ENCODE data around the gene WDR1. TPM values are rescaled to one million over a fixed set of nuclear protein-coding genes. Genes with fewer than 3 reads are reported as not detected.

WDR1 gene
- total RNA-seq, 5 donors from 2014 or later (not counting 1 experiment from before 2014, with no cell fraction given): 268 to 308 (median 304) TPM

- no peaks in the 10 kb centered on the region for H3K9me3 Mint-ChIP-seq
- DNase-seq (no peak), ATAC-seq (replicated peaks in 1 of 4) (no peak)
- H3K36me3 Mint-ChIP-seq: no peaks in the 10 kb centered on the region
- Histone ChIP-seq H3K36me3 (ENCODE audit: control insufficient read depth in 2 of 2, extremely low read depth in 1 of 2, insufficient read depth in 1 of 2, low read length in 1 of 2) (no peaks in the 10 kb centered on the region), H3K27ac (ENCODE audit: low read length) (no peak overlapping the region), H3K4me1 (ENCODE audit: control insufficient read depth in 1 of 2, extremely low read depth in 1 of 2, insufficient read depth in 2 of 2, low read length in 2 of 2) (no peaks in the 10 kb centered on the region), H3K4me3 (ENCODE audit: control insufficient read depth in 1 of 2, extremely low read depth in 1 of 2, low read length in 1 of 2) (no peak overlapping the region), H3K9me3 (no peaks in the 10 kb centered on the region), H3K27me3 (replicated peaks in 1 of 2; ENCODE audit: control insufficient read depth in 2 of 2, extremely low read depth in 1 of 2, insufficient read depth in 2 of 2, low read length in 1 of 2) (peaks cover 0 to 3% of the 10 kb centered on the region in 2 experiments)
- POLR2A ChIA-PET: interaction anchor here in 1 of 2 donors (0.5 kb wide), 1 partner anchor 24 kb away, joined by 3 read pairs; no protein-coding TSS in a partner anchor
- peaks cover 0 to 1% of the 10 kb centered on the region in 2 donors for H3K27me3 Mint-ChIP-seq
- H3K4me3 Mint-ChIP-seq: no peak overlapping the region
- H3K4me1 Mint-ChIP-seq: no peaks in the 10 kb centered on the region
- 83% methylated on average over 10 of the region's 10 CpGs for WGBS (ENCODE audit: insufficient coverage)
- no peak overlapping the region for H3K27ac Mint-ChIP-seq
- CTCF ChIA-PET: no interaction called here
Measured at GRCh38 chr4:10140866-10141759, 24.5 kb upstream of the WDR1 start.

- Mint-ChIP-seq H3K27ac (no peak overlapping the region), H3K9me3 (no peaks in the 10 kb centered on the region), H3K27me3 (peaks cover 0 to 1% of the 10 kb centered on the region in 2 donors), H3K36me3 (no peaks in the 10 kb centered on the region), H3K4me3 (no peak overlapping the region), H3K4me1 (no peaks in the 10 kb centered on the region)
- Histone ChIP-seq H3K27ac (ENCODE audit: low read length) (no peak overlapping the region), H3K4me1 (ENCODE audit: control insufficient read depth in 1 of 2, extremely low read depth in 1 of 2, insufficient read depth in 2 of 2, low read length in 2 of 2) (no peaks in the 10 kb centered on the region), H3K36me3 (ENCODE audit: control insufficient read depth in 2 of 2, extremely low read depth in 1 of 2, insufficient read depth in 1 of 2, low read length in 1 of 2) (no peaks in the 10 kb centered on the region), H3K9me3 (no peaks in the 10 kb centered on the region), H3K27me3 (replicated peaks in 1 of 2; ENCODE audit: control insufficient read depth in 2 of 2, extremely low read depth in 1 of 2, insufficient read depth in 2 of 2, low read length in 1 of 2) (peaks cover 0 to 3% of the 10 kb centered on the region in 2 experiments), H3K4me3 (ENCODE audit: control insufficient read depth in 1 of 2, extremely low read depth in 1 of 2, low read length in 1 of 2) (no peak overlapping the region)
- WGBS (ENCODE audit: insufficient coverage): no CpG with 5 or more reads among the region's 2 CpGs
- DNase-seq (no peak), ATAC-seq (replicated peaks in 1 of 4) (no peak)
- ChIA-PET POLR2A (no interaction called here), CTCF (no interaction called here)
Measured at GRCh38 chr4:10139518-10139917, 22.9 kb upstream of the WDR1 start.

GRCh38 chr4:10135260-10135659 lies 18.7 kb upstream of the WDR1 start:
- CTCF ChIA-PET: no interaction called here
- WGBS (ENCODE audit: insufficient coverage): 72% methylated on average over 3 of the region's 3 CpGs
- Histone ChIP-seq H3K9me3 (no peaks in the 10 kb centered on the region), H3K4me3 (ENCODE audit: control insufficient read depth in 1 of 2, extremely low read depth in 1 of 2, low read length in 1 of 2) (no peak overlapping the region), H3K4me1 (ENCODE audit: control insufficient read depth in 1 of 2, extremely low read depth in 1 of 2, insufficient read depth in 2 of 2, low read length in 2 of 2) (no peaks in the 10 kb centered on the region), H3K27ac (ENCODE audit: low read length) (no peak overlapping the region), H3K27me3 (replicated peaks in 1 of 2; ENCODE audit: control insufficient read depth in 2 of 2, extremely low read depth in 1 of 2, insufficient read depth in 2 of 2, low read length in 1 of 2) (peaks cover 0 to 3% of the 10 kb centered on the region in 2 experiments), H3K36me3 (ENCODE audit: control insufficient read depth in 2 of 2, extremely low read depth in 1 of 2, insufficient read depth in 1 of 2, low read length in 1 of 2) (no peaks in the 10 kb centered on the region)
- DNase-seq (no peak), ATAC-seq (replicated peaks in 1 of 4) (no peak)
- Mint-ChIP-seq H3K27ac (no peak overlapping the region), H3K4me3 (no peak overlapping the region), H3K27me3 (peaks cover 0 to 3% of the 10 kb centered on the region in 2 donors), H3K36me3 (no peaks in the 10 kb centered on the region), H3K4me1 (no peaks in the 10 kb centered on the region), H3K9me3 (no peaks in the 10 kb centered on the region)
- POLR2A ChIA-PET: no interaction called here

DNA sequence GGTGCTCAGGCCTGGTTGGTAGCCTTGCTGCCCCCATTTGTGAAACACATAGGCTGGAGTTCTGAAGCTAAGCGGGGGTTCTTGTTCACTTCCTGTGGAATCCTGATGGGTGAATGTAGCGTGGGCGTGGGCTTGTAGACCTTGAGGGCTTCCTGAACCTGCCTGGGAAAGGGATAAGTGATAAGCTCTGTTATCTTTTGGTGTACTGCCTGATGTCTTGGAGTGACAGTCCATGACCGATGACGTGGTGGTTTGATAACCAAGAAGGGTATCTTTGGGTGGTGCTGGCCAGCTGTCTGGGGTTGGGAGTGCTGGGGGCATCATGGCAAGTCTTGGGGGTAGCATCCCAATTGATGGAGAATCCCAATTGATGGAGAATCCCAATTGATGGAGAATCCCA lies 17.5 kb upstream of the WDR1 start:
- no peaks in the 10 kb centered on the region for H3K36me3 ChIP-seq (ENCODE audit: control insufficient read depth in 2 of 2, extremely low read depth in 1 of 2, insufficient read depth in 1 of 2, low read length in 1 of 2)
- ATAC-seq (replicated peaks in 1 of 4) (no peak), DNase-seq (no peak)
- peaks cover 0 to 2% of the 10 kb centered on the region in 2 experiments for H3K27me3 ChIP-seq (replicated peaks in 1 of 2; ENCODE audit: control insufficient read depth in 2 of 2, extremely low read depth in 1 of 2, insufficient read depth in 2 of 2, low read length in 1 of 2)
- H3K27ac ChIP-seq (ENCODE audit: low read length): no peak overlapping the region
- H3K4me1 ChIP-seq (ENCODE audit: control insufficient read depth in 1 of 2, extremely low read depth in 1 of 2, insufficient read depth in 2 of 2, low read length in 2 of 2): no peaks in the 10 kb centered on the region
- CTCF ChIA-PET: no interaction called here
- Mint-ChIP-seq H3K4me1 (no peaks in the 10 kb centered on the region), H3K4me3 (no peak overlapping the region), H3K27me3 (peaks cover 0 to 3% of the 10 kb centered on the region in 2 donors), H3K9me3 (no peaks in the 10 kb centered on the region), H3K27ac (no peak overlapping the region), H3K36me3 (no peaks in the 10 kb centered on the region)
- POLR2A ChIA-PET: no interaction called here
- no peaks in the 10 kb centered on the region for H3K9me3 ChIP-seq
- no peak overlapping the region for H3K4me3 ChIP-seq (ENCODE audit: control insufficient read depth in 1 of 2, extremely low read depth in 1 of 2, low read length in 1 of 2)
- WGBS (ENCODE audit: insufficient coverage): 90% methylated on average over 5 of the region's 5 CpGs

DNA sequence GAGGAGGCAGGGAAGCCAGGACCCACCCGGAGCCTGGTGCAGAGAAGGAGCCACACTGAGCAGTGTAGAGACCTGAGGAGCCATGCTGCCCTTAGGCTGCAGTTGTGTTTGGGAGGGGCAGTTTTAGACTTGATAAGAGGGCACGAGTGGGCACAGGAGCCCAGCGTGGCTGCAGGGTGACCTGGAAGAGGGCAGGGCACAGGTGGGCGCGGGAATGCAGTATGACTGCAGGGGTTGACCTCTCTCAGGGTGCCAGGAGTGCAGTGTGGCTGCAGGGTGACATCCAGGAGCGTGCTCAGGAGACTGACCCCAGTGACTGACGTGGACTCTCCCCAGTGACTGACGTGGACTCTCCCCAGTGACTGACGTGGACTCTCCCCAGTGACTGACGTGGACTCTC lies 14.6 kb upstream of the WDR1 start:
- 70% methylated on average over 5 of the region's 10 CpGs for WGBS (ENCODE audit: insufficient coverage)
- CTCF ChIA-PET: no interaction called here
- H3K36me3 Mint-ChIP-seq: no peaks in the 10 kb centered on the region

DNA sequence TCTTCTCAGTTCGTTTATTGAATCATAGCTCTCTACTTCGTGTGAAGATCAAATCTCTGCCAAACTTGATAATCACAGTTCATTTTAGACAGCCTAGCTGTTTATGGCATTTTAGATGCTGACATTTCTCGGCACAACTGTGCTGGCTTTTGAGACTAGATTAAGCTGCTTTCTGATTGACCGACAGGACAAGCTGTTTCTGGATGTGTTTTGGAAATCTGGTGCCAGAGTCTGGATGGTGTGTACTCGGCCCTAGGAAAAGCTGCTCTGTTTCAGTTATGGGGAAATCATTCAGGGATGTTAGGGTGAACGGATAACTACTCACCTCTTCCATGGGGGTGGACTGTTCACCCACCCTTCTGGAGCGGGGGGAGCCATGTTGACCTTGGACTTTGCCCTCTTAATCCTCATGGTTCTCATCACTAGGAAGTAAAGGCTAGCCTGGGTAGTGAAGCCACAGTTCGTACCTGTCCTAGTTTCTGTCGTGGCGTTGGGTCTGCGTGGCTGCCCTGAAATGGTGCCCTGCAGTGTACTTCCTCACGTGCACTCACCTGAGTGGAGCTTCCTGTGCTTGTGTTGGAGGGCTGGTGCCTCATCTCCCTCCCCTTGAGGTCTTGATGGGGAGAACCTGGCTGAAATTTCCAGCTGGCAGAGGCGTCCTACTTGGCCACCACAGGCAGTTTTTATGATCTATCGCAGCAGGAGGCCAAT lies 13.7 kb upstream of the WDR1 start:
- Histone ChIP-seq H3K36me3 (ENCODE audit: control insufficient read depth in 2 of 2, extremely low read depth in 1 of 2, insufficient read depth in 1 of 2, low read length in 1 of 2) (no peaks in the 10 kb centered on the region), H3K4me3 (ENCODE audit: control insufficient read depth in 1 of 2, extremely low read depth in 1 of 2, low read length in 1 of 2) (no peak overlapping the region), H3K9me3 (no peaks in the 10 kb centered on the region), H3K4me1 (ENCODE audit: control insufficient read depth in 1 of 2, extremely low read depth in 1 of 2, insufficient read depth in 2 of 2, low read length in 2 of 2) (no peaks in the 10 kb centered on the region), H3K27ac (ENCODE audit: low read length) (no peak overlapping the region), H3K27me3 (replicated peaks in 1 of 2; ENCODE audit: control insufficient read depth in 2 of 2, extremely low read depth in 1 of 2, insufficient read depth in 2 of 2, low read length in 1 of 2) (peaks cover 0 to 2% of the 10 kb centered on the region in 2 experiments)
- Mint-ChIP-seq H3K4me1 (no peaks in the 10 kb centered on the region), H3K27me3 (peaks cover 0 to 2% of the 10 kb centered on the region in 2 donors), H3K9me3 (no peaks in the 10 kb centered on the region), H3K27ac (no peak overlapping the region), H3K36me3 (no peaks in the 10 kb centered on the region), H3K4me3 (no peak overlapping the region)
- WGBS (ENCODE audit: insufficient coverage): 50% methylated on average over 11 of the region's 14 CpGs
- ChIA-PET CTCF (no interaction called here), POLR2A (no interaction called here)
- ATAC-seq (replicated peaks in 1 of 4) (no peak), DNase-seq (no peak)

More for the DNA sequence above, 14.6 kb upstream of the WDR1 start:
- ATAC-seq (replicated peaks in 1 of 4): no peak
- H3K4me3 Mint-ChIP-seq: no peak overlapping the region
- no peak for DNase-seq
- H3K27me3 Mint-ChIP-seq: peaks cover 0 to 2% of the 10 kb centered on the region in 2 donors
- Histone ChIP-seq H3K36me3 (ENCODE audit: control insufficient read depth in 2 of 2, extremely low read depth in 1 of 2, insufficient read depth in 1 of 2, low read length in 1 of 2) (no peaks in the 10 kb centered on the region), H3K4me1 (ENCODE audit: control insufficient read depth in 1 of 2, extremely low read depth in 1 of 2, insufficient read depth in 2 of 2, low read length in 2 of 2) (no peaks in the 10 kb centered on the region), H3K27ac (ENCODE audit: low read length) (no peak overlapping the region), H3K27me3 (replicated peaks in 1 of 2; ENCODE audit: control insufficient read depth in 2 of 2, extremely low read depth in 1 of 2, insufficient read depth in 2 of 2, low read length in 1 of 2) (peaks cover 0 to 2% of the 10 kb centered on the region in 2 experiments), H3K4me3 (ENCODE audit: control insufficient read depth in 1 of 2, extremely low read depth in 1 of 2, low read length in 1 of 2) (no peak overlapping the region), H3K9me3 (no peaks in the 10 kb centered on the region)
- no peaks in the 10 kb centered on the region for H3K4me1 Mint-ChIP-seq
- H3K27ac Mint-ChIP-seq: no peak overlapping the region
- POLR2A ChIA-PET: no interaction called here
- no peaks in the 10 kb centered on the region for H3K9me3 Mint-ChIP-seq

All from T-cell (primary cell).